GM12874 (cell line): ENCODE results near the gene ALKBH1.

Experiments used
- CTCF ChIP-seq: IDR thresholded peaks from 2 replicates; pipeline ENCODE4 v1.5.1; 2011; ENCODE audit warnings: low read depth, mild to moderate bottlenecking, control low read depth, low read length, moderate library complexity; ENCODE audit not compliant: insufficient read depth

ALKBH1 gene

GRCh38 chr14:77647853-77648252 is 60.0 kb downstream of the ALKBH1 start:
- no peak for TF ChIP-seq CTCF

GRCh38 chr14:77646907-77647306 is 60.9 kb downstream of the ALKBH1 start:
- no peak for TF ChIP-seq CTCF

GRCh38 chr14:77645520-77646230 is 62.1 kb downstream of the ALKBH1 start:
- no peak for TF ChIP-seq CTCF

- no peak for TF ChIP-seq CTCF
These were observed 65.4 kb downstream of the ALKBH1 start for GRCh38 chr14:77642407-77642806.

GRCh38 chr14:77641534-77642341 is 66.1 kb downstream of the ALKBH1 start:
- TF ChIP-seq CTCF: no peak

GRCh38 chr14:77640756-77641533 is 66.9 kb downstream of the ALKBH1 start:
- TF ChIP-seq CTCF: no peak

- no peak for TF ChIP-seq CTCF
These were observed 69.1 kb downstream of the ALKBH1 start for GRCh38 chr14:77638771-77639171.
